Measurements from ENCODE around the gene TBX18. TPM values are rescaled to one million over a fixed set of nuclear protein-coding genes. Genes with fewer than 3 reads are reported as not detected.

Gene TBX18
- 4.1 TPM for total RNA-seq
- polyA plus RNA-seq (ENCODE audit: insufficient read depth, low read depth, low replicate concordance), result not detected
- long read RNA-seq, donor 1, result 0 reads
- long read RNA-seq, donor 2, full-length matches to known transcripts, result 2 of 2 reads
- long read RNA-seq, donor 2, partial matches to known transcripts, result 0 of 2 reads
- long read RNA-seq, donor 2, other reads (novel, unspliced or antisense), result 0 of 2 reads
- long read RNA-seq, donor 3, partial matches to known transcripts, result 0 of 1 reads
- long read RNA-seq, donor 3, other reads (novel, unspliced or antisense), result 0 of 1 reads
- long read RNA-seq, donor 4, result 0 reads
- long read RNA-seq, donor 5, full-length matches to known transcripts, result 1 of 1 reads
- long read RNA-seq, donor 5, partial matches to known transcripts, result 0 of 1 reads
- long read RNA-seq, donor 5, other reads (novel, unspliced or antisense), result 0 of 1 reads
- long read RNA-seq, donor 6, result 0 reads
- long read RNA-seq, donor 7, partial matches to known transcripts, result 0 of 2 reads
- long read RNA-seq, donor 7, other reads (novel, unspliced or antisense), result 2 of 2 reads
- long read RNA-seq, donor 8, result 0 reads
- long read RNA-seq, donor 9, full-length matches to known transcripts, result 1 of 1 reads
- long read RNA-seq, donor 9, partial matches to known transcripts, result 0 of 1 reads
- long read RNA-seq, donor 9, other reads (novel, unspliced or antisense), result 0 of 1 reads
- long read RNA-seq, donor 10, full-length matches to known transcripts, result 1 of 1 reads
- long read RNA-seq, donor 10, partial matches to known transcripts, result 0 of 1 reads
- long read RNA-seq, donor 10, other reads (novel, unspliced or antisense), result 0 of 1 reads

- Histone ChIP-seq H3K27ac (ENCODE audit: low read depth in 2 of 2, low read length in 2 of 2) (no peak within 1 kb of the TSS), H3K36me3 (ENCODE audit: control insufficient read depth in 2 of 3, insufficient read depth in 3 of 3, low read length in 3 of 3) (no peaks in the 10 kb centered on the region), H3K9ac (ENCODE audit: low read length in 3 of 3) (peak within 1 kb of the TSS in 1 of 3 donors; percentile 44), H3K4me1 (ENCODE audit: control insufficient read depth in 2 of 3, insufficient read depth in 2 of 3, low read depth in 1 of 3, low read length in 3 of 3) (peaks cover 0 to 4% (median 0%) of the 10 kb centered on the region in 3 donors), H3K27me3 (ENCODE audit: control insufficient read depth, insufficient read depth, low read length) (peaks cover 71% of the 10 kb centered on the region), H3K9me3 (ENCODE audit: control insufficient read depth in 2 of 3, insufficient read depth in 1 of 3, low read length in 3 of 3) (no peaks in the 10 kb centered on the region), H3K4me3 (ENCODE audit: low read length in 3 of 3) (peak within 1 kb of the TSS; percentile 25 to 75 (median 37))
- DNase-seq, result peak; percentile 94 to 97 (median 94)
- FAIRE-seq, result no peak
- intact Hi-C loops (cut with DNase I), result no loop called here
- TF ChIP-seq CTCF (IDR thresholded peaks at IDR 0.05; ENCODE audit: borderline replicate concordance, extremely low read depth, insufficient read depth), result no peak
Measured at GRCh38 chr6:84764332-84765049, at the start of gene TBX18. Gene TBX18, minus strand, starts transcription at chr6:84764598. Its CDS starts 417 bp downstream, at chr6:84764181.

GRCh38 chr6:84811351-84811750 is 47.0 kb upstream of the TBX18 start:
- FAIRE-seq, result no peak
- TF ChIP-seq CTCF (IDR thresholded peaks at IDR 0.05; ENCODE audit: borderline replicate concordance, extremely low read depth, insufficient read depth), result no peak
- no peak overlapping the region for H3K4me3 ChIP-seq (ENCODE audit: low read length in 3 of 3)

GRCh38 chr6:84809455-84809854 is 45.1 kb upstream of the TBX18 start:
- H3K27ac ChIP-seq (ENCODE audit: low read depth in 2 of 2, low read length in 2 of 2), result no peak overlapping the region
- no peaks in the 10 kb centered on the region for H3K4me1 ChIP-seq (ENCODE audit: control insufficient read depth in 2 of 3, insufficient read depth in 2 of 3, low read depth in 1 of 3, low read length in 3 of 3)
- H3K4me3 ChIP-seq (ENCODE audit: low read length in 3 of 3), result no peak overlapping the region
- TF ChIP-seq CTCF (IDR thresholded peaks at IDR 0.05; ENCODE audit: borderline replicate concordance, extremely low read depth, insufficient read depth), result no peak
- intact Hi-C loops (cut with DNase I), result no loop called here
- H3K9me3 ChIP-seq (ENCODE audit: control insufficient read depth in 2 of 3, insufficient read depth in 1 of 3, low read length in 3 of 3), result no peaks in the 10 kb centered on the region
- FAIRE-seq (no peak), DNase-seq (no peak)
- no peak overlapping the region for H3K9ac ChIP-seq (ENCODE audit: low read length in 3 of 3)
- no peaks in the 10 kb centered on the region for H3K36me3 ChIP-seq (ENCODE audit: control insufficient read depth in 2 of 3, insufficient read depth in 3 of 3, low read length in 3 of 3)
- no peaks in the 10 kb centered on the region for H3K27me3 ChIP-seq (ENCODE audit: control insufficient read depth, insufficient read depth, low read length)

More at GRCh38 chr6:84811351-84811750, 47.0 kb upstream of the TBX18 start:
- intact Hi-C loops (cut with DNase I), result no loop called here
- no peak overlapping the region for H3K9ac ChIP-seq (ENCODE audit: low read length in 3 of 3)
- H3K4me1 ChIP-seq (ENCODE audit: control insufficient read depth in 2 of 3, insufficient read depth in 2 of 3, low read depth in 1 of 3, low read length in 3 of 3), result no peaks in the 10 kb centered on the region
- no peaks in the 10 kb centered on the region for H3K9me3 ChIP-seq (ENCODE audit: control insufficient read depth in 2 of 3, insufficient read depth in 1 of 3, low read length in 3 of 3)
- DNase-seq, result no peak
- no peak overlapping the region for H3K27ac ChIP-seq (ENCODE audit: low read depth in 2 of 2, low read length in 2 of 2)
- H3K36me3 ChIP-seq (ENCODE audit: control insufficient read depth in 2 of 3, insufficient read depth in 3 of 3, low read length in 3 of 3), result no peaks in the 10 kb centered on the region
- H3K27me3 ChIP-seq (ENCODE audit: control insufficient read depth, insufficient read depth, low read length), result no peaks in the 10 kb centered on the region
